Activated T-cell treated with anti-CD3 and anti-CD28 coated beads for 48 hours (primary cell): ENCODE data around the gene MICAL3.
A peak's percentile ranks its signal among the peaks of the same experiment; 100 is the strongest.

Experiments used
- DNase-seq: peaks from one replicate; pipeline ENCODE4 v3.0.0-alpha.2; 2020; ENCODE audit warnings: low read depth

Gene MICAL3

GRCh38 chr22:17794726-17795542 is 229.4 kb downstream of the MICAL3 start:
- no peak for DNase-seq

DNA sequence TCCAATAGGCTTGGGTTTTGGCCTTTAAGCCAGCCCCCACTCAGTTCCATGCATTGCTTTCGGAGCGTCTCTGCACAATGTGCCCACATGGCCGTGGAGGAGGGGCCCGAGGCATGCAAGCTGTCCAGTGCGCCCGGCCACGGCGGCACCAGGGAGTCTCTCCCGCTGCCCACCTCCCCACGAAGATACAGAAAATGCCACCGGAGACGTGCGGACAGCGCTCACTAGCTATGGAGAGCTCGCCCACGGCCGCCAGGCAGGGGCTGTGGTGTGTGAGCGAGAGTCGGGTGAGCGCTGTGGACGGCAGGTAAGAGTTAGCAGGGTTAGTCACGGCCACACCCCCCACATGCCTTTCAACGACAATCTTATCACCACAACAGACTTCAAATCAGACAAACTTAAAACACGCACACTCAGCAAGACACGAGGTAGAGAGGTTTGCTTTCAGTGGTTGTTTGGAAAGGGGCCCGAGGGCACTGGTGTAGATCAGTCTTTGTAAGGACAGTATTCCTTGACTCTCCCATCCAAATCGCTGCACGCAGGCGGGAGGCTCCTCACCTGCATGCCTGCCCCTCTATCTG is 231.4 kb downstream of the MICAL3 start:
- DNase-seq: no peak

- DNase-seq: no peak
These were observed 232.1 kb downstream of the MICAL3 start for GRCh38 chr22:17792299-17792698.

DNA sequence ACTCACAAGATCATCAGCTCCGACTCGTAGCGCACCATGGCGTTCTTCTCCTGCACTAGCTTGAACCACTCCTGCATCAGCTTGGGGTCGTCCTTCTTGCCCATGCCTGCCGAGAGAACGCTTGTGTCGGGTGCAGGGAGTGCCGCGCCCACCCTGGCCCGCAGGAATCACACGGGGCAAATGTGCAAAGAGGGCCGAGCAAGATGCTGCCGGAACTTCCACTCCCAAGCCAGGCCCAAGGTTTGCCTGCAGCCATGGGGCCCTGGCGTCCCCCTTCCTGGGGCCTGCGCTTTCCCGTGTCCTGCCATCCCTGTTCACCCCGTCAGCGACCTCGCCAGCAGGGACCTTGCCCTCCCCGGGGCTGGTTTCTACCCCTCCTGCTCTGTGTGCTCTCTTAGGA is 233.2 kb downstream of the MICAL3 start:
- DNase-seq: no peak

GRCh38 chr22:17789379-17790200 is 234.8 kb downstream of the MICAL3 start:
- DNase-seq: no peak

DNA sequence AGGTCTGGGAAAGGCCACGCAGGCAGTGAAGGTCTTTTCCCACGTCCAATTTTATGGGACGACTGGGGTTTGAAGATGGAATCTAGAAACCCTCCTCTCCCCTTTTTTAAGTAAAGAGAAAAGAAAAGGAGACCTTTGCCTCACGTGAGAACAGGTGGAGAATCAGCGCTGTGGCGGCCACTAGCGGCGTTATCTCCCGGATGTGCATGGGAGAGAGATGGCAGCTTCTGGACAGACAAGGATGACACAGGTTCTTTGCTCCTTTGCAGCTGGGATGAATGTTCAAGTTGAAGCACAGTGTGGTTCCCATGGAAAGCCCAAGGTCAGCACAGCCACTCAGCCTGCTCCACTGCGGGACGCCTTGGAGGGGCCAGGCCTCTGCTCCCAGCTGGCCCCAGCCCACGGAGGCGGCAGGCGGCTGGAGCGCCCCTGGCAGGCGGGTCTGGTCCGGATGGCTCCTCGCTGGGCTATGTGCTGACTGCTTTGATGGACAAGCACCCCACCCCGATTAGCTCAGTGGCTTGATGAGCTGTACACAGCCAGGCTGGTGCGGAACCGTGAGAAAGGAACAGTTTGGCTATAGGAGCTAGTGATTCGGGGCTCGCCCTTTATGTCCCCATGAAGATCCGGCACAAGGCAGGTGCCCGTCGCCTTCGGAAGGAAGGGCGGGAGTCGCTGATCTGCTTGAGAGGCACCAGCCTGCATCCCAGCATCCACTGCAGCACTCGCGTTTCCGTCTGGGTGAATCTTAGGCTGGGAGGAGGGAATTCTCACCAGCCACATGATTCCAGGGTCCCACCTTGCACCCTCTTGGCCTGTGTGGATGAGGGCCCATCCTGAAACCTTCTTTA is 235.6 kb downstream of the MICAL3 start:
- no peak for DNase-seq

- no peak for DNase-seq
These were observed 236.5 kb downstream of the MICAL3 start for GRCh38 chr22:17787716-17788330.

- no peak for DNase-seq
These were observed 237.1 kb downstream of the MICAL3 start for GRCh38 chr22:17787241-17787640.

DNA sequence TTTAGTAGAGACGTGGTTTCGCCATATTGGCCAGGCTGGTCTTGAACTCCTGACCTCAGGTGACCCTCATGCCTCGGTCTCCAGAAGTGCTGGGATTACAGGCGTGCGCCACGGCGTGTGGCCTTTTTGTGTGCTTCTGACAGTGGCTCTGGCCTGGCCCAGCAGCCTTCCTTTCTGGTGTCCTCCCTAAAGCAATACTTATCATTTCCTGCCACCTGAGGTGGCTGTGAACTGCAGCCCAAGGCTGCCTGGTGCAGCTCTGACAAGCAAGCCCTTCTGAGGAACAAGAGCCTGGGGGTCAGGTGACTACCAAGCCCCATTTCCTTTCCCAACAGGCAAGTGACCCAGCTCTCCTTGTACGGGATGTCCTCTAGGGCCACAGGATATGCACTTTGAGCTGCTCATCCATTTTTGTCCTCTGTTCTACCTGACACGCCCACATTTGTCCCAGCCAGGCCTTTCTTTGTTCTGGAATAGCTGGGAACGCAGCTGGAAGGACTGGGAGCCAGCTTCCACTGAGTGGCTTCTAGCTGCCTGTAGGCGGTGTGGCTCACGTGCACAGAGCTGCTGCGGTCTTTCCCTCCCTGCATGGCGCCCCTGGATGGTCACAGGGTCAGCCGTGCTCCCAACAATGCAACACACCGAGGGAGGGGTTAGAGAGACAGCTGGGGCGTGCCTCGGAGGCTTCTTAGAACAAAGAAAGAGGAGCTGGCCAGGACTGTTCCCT is 237.8 kb downstream of the MICAL3 start:
- DNase-seq: no peak

DNA sequence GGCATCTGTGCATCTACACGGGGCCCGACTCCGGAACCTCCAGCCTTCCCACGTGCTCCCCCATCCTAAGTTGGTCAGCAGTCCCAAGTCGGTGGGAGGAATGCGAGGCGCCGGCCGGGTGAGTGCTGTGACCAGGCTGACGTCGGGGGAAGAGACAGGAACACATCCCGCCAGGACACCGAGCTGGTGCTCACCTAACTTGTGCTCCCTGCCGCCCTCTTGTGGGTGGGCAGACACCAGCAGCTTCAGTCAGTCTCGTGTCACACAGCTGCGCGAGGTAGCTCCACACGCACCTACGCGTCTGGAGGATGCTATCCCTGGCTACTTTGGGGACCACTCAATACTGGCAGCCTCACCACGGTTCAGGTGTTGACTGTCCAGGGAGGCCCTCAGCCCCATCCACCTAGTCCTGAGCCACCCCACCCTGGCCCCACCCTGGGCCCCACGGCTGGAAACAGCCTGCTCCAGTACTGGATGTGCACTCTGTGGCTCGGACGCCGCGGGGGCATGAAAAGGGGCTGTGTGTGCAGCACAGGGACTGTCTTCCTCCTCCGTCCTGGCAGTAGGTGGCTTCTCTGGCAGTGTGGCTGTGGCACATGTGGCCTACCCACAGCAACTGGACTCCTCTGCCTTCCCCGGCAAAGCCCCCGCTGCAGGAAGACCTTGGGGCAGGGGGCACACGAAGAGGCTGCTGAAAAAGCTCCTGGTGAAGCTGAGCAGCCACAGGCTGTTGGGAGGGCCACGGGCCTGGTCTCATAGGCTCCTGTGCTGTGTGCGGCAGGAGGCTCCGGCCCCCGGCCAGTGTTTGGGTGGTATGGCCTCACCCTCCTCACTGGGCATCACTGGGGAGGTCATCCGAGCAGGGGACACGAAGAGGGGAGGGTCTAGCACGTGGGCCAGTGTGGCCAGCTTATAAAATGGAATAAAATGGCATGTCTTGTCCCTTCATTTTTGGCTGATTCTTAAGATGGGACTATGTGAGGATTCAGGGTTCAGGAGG is 238.9 kb downstream of the MICAL3 start:
- DNase-seq: peak; percentile 58

DNA sequence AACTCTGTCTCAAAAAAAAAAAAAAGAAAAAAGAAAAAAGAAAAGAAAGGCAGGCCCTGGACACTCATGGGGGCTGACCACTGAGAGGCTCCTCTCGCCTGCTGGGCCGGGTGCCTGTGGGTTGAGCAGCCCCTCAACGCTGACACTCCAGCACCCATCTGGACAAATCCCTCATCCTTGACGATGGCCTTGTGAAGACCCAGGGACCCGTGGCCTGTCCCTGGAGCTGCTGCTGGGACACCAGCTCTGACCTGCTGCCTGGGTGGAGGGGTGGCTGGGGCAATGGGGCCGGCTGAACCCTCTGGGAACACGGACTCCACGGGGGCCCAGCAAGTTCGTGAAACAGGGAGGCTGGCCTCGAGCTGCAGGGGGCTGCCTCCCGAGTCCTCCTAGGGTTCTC is 239.6 kb downstream of the MICAL3 start:
- DNase-seq: no peak

DNA sequence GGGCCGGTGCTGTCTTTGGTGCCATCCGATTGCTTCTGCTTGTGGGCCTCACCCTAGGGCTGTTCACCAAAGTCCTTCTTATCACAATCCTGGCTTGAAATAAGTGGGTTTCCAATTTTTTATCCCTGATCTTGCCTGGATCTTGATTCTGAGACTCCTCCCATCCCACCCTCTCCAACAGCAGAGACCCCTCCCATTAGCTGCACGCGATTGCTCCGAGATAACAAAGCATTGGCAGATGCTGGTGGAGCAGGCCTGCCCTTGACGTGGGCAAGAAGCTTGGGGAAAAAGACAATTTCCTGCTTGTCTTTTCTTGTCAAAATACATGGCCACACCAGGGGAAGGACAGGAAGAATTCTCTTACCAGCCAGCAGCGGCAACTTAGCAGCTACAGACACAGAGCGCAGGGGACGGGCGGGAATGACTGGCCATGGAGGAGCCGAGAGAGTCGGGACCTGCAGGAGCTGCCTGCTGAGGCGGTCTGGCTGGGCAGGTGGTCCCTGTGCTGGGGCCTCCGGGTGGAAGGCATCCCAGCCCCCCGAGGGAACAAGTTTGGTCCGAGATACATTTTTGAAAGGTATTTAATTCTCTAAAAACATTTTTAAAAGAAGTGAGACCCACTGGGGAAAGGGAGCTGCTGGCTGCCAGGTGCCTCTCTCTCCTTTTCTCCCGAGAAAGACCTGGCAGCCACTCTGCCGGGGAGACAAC is 240.4 kb downstream of the MICAL3 start:
- no peak for DNase-seq

DNA sequence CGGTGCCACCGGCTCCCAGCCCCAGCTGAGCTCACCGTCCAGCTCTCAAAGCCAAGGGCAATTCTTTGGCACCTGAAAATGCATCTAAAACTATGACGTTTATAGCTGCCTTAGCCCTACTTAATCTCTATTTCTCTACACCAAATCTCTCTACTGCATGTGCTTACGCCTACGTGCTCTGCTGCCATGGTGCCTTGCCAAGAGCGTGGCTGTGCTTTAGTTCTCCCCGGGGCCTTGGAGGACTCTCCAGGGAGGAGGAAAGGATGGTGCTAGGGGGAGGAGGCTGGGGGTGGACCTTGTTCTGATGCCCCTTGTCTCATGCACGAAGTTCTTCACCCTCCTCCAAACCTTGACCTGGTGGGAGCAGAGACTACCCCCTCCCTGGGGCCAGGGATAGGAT is 241.0 kb downstream of the MICAL3 start:
- no peak for DNase-seq

DNA sequence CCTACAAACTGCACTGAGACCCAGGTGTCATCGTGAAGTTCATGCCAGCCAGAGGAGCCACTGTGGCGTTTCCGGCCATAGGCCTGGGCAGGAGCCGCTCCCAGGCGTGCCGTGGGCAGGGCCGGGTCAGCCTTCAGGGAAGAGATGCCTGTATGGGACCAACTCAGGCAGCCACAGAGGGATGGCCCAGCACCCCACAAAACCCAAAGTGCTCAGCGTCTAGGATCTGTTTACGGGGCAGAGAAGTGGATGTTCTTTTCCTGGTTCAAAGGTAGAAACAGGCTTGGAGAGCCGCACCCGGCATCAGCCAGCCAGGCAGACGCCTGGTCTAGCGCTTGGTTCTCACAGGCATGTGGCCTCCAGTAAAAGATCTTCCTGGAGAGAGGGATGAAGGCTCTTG is 241.7 kb downstream of the MICAL3 start:
- DNase-seq: no peak

DNA sequence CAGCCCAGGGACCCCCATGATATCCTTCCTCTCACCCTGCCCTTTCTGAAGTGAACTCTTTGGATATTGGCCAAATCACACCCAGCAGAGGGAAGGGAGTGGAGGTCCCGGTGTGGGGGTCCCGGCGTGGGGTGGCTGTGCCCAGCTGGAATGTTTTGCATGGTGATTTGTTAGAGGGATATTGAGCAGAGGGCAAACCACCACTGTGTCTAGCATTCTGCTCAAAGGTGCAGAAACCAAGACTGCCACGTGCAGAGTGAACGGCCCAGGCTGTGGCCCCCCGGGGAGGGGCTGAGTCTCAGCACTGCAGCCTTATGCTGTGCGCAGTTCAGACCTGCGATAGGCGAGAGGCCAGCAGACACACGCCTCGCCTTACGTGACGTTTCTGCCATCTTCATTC is 242.2 kb downstream of the MICAL3 start:
- no peak for DNase-seq

- peak; percentile 48 for DNase-seq
These were observed 242.9 kb downstream of the MICAL3 start for GRCh38 chr22:17781319-17782031.

DNA sequence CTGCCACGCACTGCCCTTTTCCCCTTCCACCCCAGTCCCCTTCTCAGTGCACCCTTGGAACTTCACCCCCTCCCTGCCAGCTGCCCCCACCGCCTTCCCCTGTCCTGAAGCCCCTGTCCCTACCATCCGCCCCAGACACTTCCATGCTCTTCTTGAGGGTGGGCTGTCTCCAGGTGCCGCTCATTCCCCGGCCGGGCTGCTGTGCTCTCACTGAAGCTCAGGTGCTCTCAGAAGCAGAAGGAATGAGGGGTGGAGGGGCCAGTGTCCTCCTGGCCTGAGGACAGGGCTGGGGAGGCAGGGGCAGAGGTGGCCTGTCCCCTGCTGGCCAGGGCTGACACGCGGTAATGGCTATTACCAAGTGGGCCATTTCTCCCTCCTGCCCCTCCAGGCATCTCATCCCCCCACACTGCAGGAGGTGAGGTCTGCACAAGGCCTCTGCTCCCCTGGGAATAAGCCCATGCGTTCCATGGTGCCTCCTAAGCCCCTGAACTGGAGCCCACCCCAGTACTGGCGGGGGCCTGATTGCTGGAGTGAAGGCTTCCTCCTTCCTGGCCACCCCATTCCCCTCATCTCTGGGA is 243.5 kb downstream of the MICAL3 start:
- DNase-seq: no peak
